ENCODE results near the gene SMYD3.
"Not testable (repeated sequence)": the region's sequence is repeated elsewhere in the genome, so short reads cannot be mapped to it uniquely, and the experiment has no call there.

The SMYD3 gene

DNA sequence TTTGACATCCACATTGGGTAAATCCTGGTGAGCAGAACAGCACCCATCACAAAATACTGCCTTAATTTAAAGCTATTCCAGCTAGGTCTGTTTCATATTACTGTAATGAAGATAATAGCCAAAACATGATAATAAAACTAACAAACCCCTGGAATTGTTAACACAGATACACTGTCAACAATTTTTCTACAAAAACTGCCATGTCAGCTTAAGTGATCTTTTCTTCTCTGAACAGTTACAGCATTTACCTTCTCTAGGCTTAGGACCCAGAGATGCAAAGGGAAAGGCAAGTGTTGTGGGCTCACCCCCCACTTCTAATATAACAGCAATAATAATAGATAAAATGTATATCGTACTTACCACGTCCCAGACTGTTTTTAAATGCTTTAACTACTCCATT lies 92.1 kb downstream of the SMYD3 start:
- no peak for DNase-seq

GRCh38 chr1:246413430-246413829 lies 93.6 kb downstream of the SMYD3 start:
- no peak for DNase-seq

DNA sequence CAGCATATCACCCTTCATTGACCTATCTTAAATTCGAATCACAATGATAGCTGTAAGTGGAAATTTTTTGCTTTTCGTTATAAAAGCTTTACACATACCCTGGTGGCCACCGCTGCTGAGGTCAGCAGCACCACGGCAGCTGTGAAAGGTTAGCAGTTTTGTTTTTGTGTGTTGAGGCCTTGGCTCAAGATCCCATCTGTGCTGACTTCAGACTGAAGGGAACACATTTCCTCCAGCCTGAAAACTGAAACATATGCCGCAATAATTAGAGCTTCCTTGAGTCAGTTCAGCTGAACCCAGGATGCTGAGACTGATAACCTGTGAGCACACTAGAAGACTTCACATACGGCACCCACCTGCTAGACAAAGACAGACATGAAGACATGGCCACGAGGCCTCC lies 103.0 kb downstream of the SMYD3 start:
- DNase-seq = no peak

- no peak for DNase-seq
These were observed 108.8 kb downstream of the SMYD3 start for GRCh38 chr1:246398126-246398813.

DNA sequence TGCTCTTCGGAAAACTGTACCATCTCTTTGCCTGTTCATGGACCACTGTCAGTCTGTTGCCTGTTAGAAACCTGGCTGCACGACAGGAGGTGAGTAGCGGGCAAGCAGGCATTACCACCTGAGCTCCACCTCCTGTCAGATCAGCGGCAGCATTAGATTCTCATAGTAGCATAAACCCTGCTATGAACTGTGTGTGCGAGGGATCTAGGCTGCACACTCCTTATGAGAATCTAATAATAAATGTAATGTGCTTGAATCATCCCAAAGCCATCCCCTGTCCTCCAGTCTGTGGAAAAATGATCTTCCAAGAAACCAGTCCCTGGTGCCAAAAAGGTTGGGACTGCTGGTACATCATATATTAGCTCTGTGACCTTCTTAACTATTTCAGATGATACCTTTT lies 110.0 kb downstream of the SMYD3 start:
- no peak for DNase-seq

DNA sequence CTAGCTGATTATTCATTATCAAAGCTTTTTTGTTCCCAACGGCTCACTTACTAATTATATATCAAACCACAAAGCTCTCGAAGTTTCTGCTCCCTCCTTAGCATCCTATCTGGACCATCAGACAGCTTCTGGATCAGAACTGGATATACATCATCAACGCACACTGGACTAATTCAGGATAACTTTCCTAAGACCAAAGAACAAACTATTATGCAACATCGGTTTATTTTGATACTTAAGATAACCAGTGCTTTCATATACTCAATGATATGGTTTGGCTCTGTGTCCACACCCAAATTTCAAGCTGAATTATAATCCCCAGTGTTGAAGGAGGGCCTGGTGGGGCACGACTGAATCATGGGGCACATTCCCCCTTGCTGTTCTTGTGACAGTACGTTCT lies 110.8 kb downstream of the SMYD3 start:
- DNase-seq = no peak

DNA sequence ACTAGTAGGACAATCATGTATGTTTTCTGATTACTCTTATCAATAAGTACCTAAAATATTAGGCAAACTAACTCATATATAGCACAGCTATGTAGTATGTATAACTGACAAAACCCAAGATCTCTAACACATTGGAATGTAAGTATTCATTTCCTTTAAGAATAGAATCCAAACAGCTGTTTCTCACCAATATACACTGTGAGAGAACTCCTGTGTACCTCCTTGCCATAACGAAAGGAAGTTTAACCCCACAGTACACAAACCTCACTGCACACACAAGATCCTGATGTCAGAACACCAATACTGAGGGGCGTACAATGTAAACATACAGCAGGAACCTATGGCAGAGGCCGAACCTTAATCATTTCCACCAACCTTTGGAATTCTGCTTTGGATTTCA lies 113.0 kb downstream of the SMYD3 start:
- DNase-seq = no peak

GRCh38 chr1:246390855-246391254 lies 116.2 kb downstream of the SMYD3 start:
- DNase-seq = no peak

DNA sequence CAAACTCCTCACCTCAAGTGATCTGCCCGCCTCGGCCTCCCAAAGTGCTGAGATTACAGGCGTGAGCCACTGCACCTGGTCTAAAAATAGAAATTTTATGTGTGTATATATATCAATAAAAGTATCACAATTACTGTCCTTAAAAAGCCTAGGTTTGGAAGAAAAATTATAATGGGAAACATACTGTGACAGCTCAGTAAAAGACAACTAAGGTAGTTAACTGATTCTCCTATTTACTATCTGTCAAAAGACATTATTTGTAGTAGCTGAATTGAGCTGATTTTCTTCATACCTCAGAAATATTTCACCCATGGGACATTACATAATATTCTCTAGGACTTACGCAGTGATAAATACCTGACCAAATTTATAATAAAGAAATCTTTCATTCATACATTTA lies 122.5 kb downstream of the SMYD3 start:
- no peak for DNase-seq

GRCh38 chr1:246383791-246384190 lies 123.3 kb downstream of the SMYD3 start:
- DNase-seq = no peak

- no peak for DNase-seq
These were observed 123.9 kb downstream of the SMYD3 start for GRCh38 chr1:246383239-246383589.

- DNase-seq = no peak
These were observed 124.4 kb downstream of the SMYD3 start for GRCh38 chr1:246382589-246383238.

DNA sequence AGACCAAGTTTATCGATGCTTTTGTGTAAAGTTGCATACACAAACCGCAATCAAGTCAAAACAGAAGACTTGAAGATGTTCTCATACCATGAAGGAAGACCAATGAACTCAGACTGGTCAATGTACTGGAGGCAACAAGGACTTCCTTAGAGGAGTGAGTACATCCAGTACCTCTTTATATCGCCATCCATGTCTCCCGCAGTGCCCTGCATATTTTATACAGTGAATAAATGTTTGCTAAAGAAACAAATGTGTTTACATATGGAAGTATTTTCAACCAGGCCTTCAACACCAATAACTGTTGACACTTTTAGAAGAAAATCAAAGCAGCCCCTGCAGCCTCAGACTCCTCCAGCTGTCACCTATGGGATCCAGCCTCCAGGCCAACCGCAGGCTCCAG lies 125.6 kb downstream of the SMYD3 start:
- DNase-seq = no peak

DNA sequence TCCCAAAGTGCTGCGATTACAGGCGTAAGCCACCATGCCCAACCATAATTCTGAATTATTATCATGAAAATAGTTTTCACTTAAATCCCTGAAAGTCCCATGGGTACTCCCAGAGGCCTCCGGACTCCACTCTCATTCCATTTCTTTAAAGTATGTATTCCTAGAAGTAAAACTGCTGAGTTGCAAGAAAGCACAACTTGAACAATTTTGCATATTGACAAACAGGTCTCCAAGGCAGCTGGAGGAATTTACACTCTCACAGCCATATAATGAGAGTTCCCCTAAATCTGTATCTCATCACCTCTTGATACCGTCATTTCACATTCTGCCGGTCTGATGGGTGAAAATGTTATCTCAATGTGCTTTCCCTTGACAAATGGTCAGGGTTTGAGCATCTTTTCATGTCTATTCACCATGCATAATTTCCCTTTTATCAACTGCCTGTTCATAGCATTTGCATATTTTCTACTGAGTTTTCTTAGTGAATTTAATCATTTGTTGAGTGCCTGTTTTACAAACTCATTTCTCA lies 129.4 kb downstream of the SMYD3 start:
- DNase-seq = no peak

- no peak for DNase-seq
These were observed 133.1 kb downstream of the SMYD3 start for GRCh38 chr1:246373828-246374569.

GRCh38 chr1:246372559-246372958 lies 134.5 kb downstream of the SMYD3 start:
- DNase-seq = no peak

- DNase-seq = no peak
These were observed 140.0 kb downstream of the SMYD3 start for GRCh38 chr1:246367041-246367440.

- no peak for DNase-seq
These were observed 141.4 kb downstream of the SMYD3 start for GRCh38 chr1:246365708-246366107.

DNA sequence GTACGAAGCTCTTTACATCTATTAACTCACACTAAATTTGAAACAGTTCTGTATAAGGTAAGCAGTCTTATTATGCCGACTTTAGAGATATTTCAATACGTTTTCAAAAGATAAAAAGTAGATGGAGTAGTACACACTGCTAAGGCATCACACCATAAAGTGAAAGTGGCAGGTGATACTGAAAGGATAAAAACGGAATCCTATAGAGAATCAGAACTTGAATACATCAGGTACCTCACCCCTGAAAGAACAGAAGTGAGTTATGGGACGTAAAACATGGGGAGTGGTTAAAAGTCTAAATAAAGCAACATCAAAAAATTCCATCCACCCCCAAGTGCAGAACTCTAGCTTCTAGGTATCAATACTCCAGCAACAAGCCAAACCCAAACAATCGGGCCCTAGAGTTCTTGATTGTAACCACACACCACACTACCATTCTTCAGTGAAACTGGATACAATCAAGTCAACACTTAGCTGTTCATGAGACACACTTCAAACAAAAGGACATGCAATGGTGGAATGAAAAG lies 142.6 kb downstream of the SMYD3 start:
- DNase-seq = no peak

DNA sequence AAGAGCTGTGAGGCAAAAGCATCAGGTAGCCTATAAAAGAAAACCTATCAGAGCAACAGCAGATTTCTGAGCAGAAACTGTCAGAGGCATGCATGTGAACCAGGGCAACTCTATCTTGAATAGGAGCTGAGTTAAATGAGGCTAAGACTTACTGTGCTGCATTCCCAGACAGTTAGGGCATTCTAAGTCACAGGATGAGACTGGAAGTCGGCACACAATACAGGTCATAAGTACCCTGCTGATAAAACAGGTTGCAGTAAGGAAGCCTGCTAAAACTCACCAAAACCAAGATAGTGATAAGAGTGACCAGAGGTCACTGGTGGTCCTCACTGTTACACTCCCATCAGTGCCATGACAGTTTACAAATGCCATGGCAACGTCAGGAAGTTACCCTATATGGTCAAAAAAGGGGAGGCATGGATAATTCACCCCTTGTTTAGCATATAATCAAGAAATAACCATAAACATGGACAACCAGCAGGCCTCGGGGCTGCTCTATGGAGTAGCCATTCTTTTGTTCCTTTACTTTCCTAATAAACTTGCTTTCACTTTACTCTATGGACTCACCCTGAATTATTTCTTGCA lies 150.0 kb downstream of the SMYD3 start:
- not testable (repeated sequence) for DNase-seq

GRCh38 chr1:246355411-246356230 lies 151.5 kb downstream of the SMYD3 start:
- DNase-seq = no peak

GRCh38 chr1:246351721-246352120 lies 155.4 kb downstream of the SMYD3 start:
- no peak for DNase-seq
